ENCODE results near the gene CBR3.

Gene CBR3

GRCh38 chr21:36183144-36183795, 48.4 kb downstream of the CBR3 start:
- DNase-seq (ENCODE audit: low spot score), result no peak

- DNase-seq (ENCODE audit: low spot score), result no peak
These were observed 49.7 kb downstream of the CBR3 start for GRCh38 chr21:36184545-36184944.

GRCh38 chr21:36185523-36185922, 50.6 kb downstream of the CBR3 start:
- DNase-seq (ENCODE audit: low spot score), result no peak

- DNase-seq (ENCODE audit: low spot score), result no peak
These were observed 51.2 kb downstream of the CBR3 start for GRCh38 chr21:36186081-36186480.

GRCh38 chr21:36186506-36187399, 51.9 kb downstream of the CBR3 start:
- no peak for DNase-seq (ENCODE audit: low spot score)

- DNase-seq (ENCODE audit: low spot score), result no peak
These were observed 53.3 kb downstream of the CBR3 start for GRCh38 chr21:36188081-36188681.

- no peak for DNase-seq (ENCODE audit: low spot score)
These were observed 54.1 kb downstream of the CBR3 start for GRCh38 chr21:36188937-36189336.

GRCh38 chr21:36190736-36191135, 55.9 kb downstream of the CBR3 start:
- DNase-seq (ENCODE audit: low spot score), result no peak

- DNase-seq (ENCODE audit: low spot score), result no peak
These were observed 58.3 kb downstream of the CBR3 start for GRCh38 chr21:36193200-36193599.

- no peak for DNase-seq (ENCODE audit: low spot score)
These were observed 59.1 kb downstream of the CBR3 start for GRCh38 chr21:36194024-36194423.

- no peak for DNase-seq (ENCODE audit: low spot score)
These were observed 60.7 kb downstream of the CBR3 start for GRCh38 chr21:36195613-36196012.
